Stimulated activated naive CD8-positive, alpha-beta T cell treated with anti-CD3 and anti-CD28 coated beads, Interleukin-15, amount 100 ng/mL, for 72 hours (primary cell): Measurements from ENCODE around the gene INCENP.

ENCODE experiments used
- ATAC-seq: fragments of 150-1000 bp; cut with Tn5 transposase; 2 replicates; pipeline ENCODE4 v1.10.0; 2021; ENCODE audit warnings: mild to moderate bottlenecking, moderate library complexity
- DNase-seq, 2 donors: peaks; one replicate each; pipeline ENCODE4 v3.0.0; 2021 to 2022
- H3K27ac Mint-ChIP-seq, 2 donors: one replicate each; pipeline ENCODE4 v1.8.0; 2022; ENCODE audit warnings: mild to moderate bottlenecking in 2 of 2, mixed read lengths in 2 of 2, moderate library complexity in 2 of 2
- H3K27me3 Mint-ChIP-seq: one replicate; pipeline ENCODE4 v1.8.0; 2022; ENCODE audit warnings: mixed read lengths
- H3K4me1 Mint-ChIP-seq: one replicate; pipeline ENCODE4 v1.8.0; 2022; ENCODE audit warnings: mild to moderate bottlenecking, mixed read lengths
- H3K4me3 Mint-ChIP-seq, 2 donors: one replicate each; pipeline ENCODE4 v1.8.0; 2022; ENCODE audit warnings: mild to moderate bottlenecking in 2 of 2, mixed read lengths in 2 of 2, moderate library complexity in 1 of 2
- H3K9me3 Mint-ChIP-seq, 2 donors: one replicate each; pipeline ENCODE4 v1.8.0; 2022; ENCODE audit warnings: mixed read lengths in 2 of 2

The INCENP gene

GRCh38 chr11:62131170-62131464 lies 7.3 kb downstream of the INCENP start:
- Mint-ChIP-seq H3K27me3 (no peaks in the 10 kb centered on the region), H3K27ac (no peak overlapping the region), H3K4me1 (peaks cover 51% of the 10 kb centered on the region), H3K9me3 (no peaks in the 10 kb centered on the region), H3K4me3 (no peak overlapping the region)
- no peak for ATAC-seq
- DNase-seq, result no peak

GRCh38 chr11:62132191-62132590 lies 8.4 kb downstream of the INCENP start:
- H3K9me3 Mint-ChIP-seq, result no peaks in the 10 kb centered on the region
- H3K4me1 Mint-ChIP-seq, result peaks cover 48% of the 10 kb centered on the region
- no peak overlapping the region for H3K4me3 Mint-ChIP-seq
- ATAC-seq (no peak), DNase-seq (no peak)
- H3K27me3 Mint-ChIP-seq, result no peaks in the 10 kb centered on the region
- no peak overlapping the region for H3K27ac Mint-ChIP-seq

- H3K4me3 Mint-ChIP-seq, result no peak overlapping the region
- no peak for ATAC-seq
- H3K4me1 Mint-ChIP-seq, result peaks cover 42% of the 10 kb centered on the region
- H3K9me3 Mint-ChIP-seq, result no peaks in the 10 kb centered on the region
- H3K27me3 Mint-ChIP-seq, result no peaks in the 10 kb centered on the region
- no peak for DNase-seq
- H3K27ac Mint-ChIP-seq, result peak overlapping the region; percentile 59 to 86
Measured at GRCh38 chr11:62132689-62133293, 9.0 kb downstream of the INCENP start.

- Mint-ChIP-seq H3K4me3 (no peak overlapping the region), H3K27me3 (no peaks in the 10 kb centered on the region), H3K9me3 (no peaks in the 10 kb centered on the region), H3K4me1 (peaks cover 37% of the 10 kb centered on the region), H3K27ac (peak overlapping the region in 1 of 2 donors; percentile 86)
- DNase-seq (no peak), ATAC-seq (no peak)
Measured at GRCh38 chr11:62133328-62134065, 9.7 kb downstream of the INCENP start.

- ATAC-seq (no peak), DNase-seq (no peak)
- Mint-ChIP-seq H3K4me1 (peaks cover 16% of the 10 kb centered on the region), H3K27me3 (no peaks in the 10 kb centered on the region), H3K9me3 (no peaks in the 10 kb centered on the region), H3K27ac (no peak overlapping the region), H3K4me3 (no peak overlapping the region)
Measured at GRCh38 chr11:62137276-62137861, 13.6 kb downstream of the INCENP start.

GRCh38 chr11:62137881-62138629 lies 14.2 kb downstream of the INCENP start:
- no peaks in the 10 kb centered on the region for H3K9me3 Mint-ChIP-seq
- no peak overlapping the region for H3K4me3 Mint-ChIP-seq
- peak overlapping the region in 1 of 2 donors; percentile 59 for H3K27ac Mint-ChIP-seq
- no peak for DNase-seq
- H3K4me1 Mint-ChIP-seq, result peaks cover 9% of the 10 kb centered on the region
- ATAC-seq, result no peak
- no peaks in the 10 kb centered on the region for H3K27me3 Mint-ChIP-seq

GRCh38 chr11:62138630-62139425 lies 15.0 kb downstream of the INCENP start:
- Mint-ChIP-seq H3K4me3 (no peak overlapping the region), H3K4me1 (peaks cover 2% of the 10 kb centered on the region), H3K27me3 (no peaks in the 10 kb centered on the region), H3K9me3 (no peaks in the 10 kb centered on the region), H3K27ac (peak overlapping the region in 1 of 2 donors; percentile 59)
- DNase-seq (no peak), ATAC-seq (no peak)

- Mint-ChIP-seq H3K4me1 (no peaks in the 10 kb centered on the region), H3K9me3 (no peaks in the 10 kb centered on the region), H3K27me3 (no peaks in the 10 kb centered on the region), H3K4me3 (no peak overlapping the region), H3K27ac (peak overlapping the region in 1 of 2 donors; percentile 22)
- ATAC-seq (no peak), DNase-seq (no peak)
Measured at GRCh38 chr11:62139526-62140303, 15.9 kb downstream of the INCENP start.

- Mint-ChIP-seq H3K4me1 (no peaks in the 10 kb centered on the region), H3K27me3 (no peaks in the 10 kb centered on the region), H3K9me3 (no peaks in the 10 kb centered on the region), H3K4me3 (no peak overlapping the region), H3K27ac (peak overlapping the region in 1 of 2 donors; percentile 22)
- DNase-seq, result no peak
- ATAC-seq, result no peak
Measured at GRCh38 chr11:62140304-62141110, 16.7 kb downstream of the INCENP start.

GRCh38 chr11:62141111-62142042 lies 17.6 kb downstream of the INCENP start:
- H3K27ac Mint-ChIP-seq, result peak overlapping the region in 1 of 2 donors; percentile 3
- H3K27me3 Mint-ChIP-seq, result no peaks in the 10 kb centered on the region
- H3K4me3 Mint-ChIP-seq, result no peak overlapping the region

GRCh38 chr11:62142043-62142375 lies 18.2 kb downstream of the INCENP start:
- no peaks in the 10 kb centered on the region for H3K27me3 Mint-ChIP-seq
- ATAC-seq (no peak), DNase-seq (no peak)
- H3K4me1 Mint-ChIP-seq, result no peaks in the 10 kb centered on the region
- no peak overlapping the region for H3K4me3 Mint-ChIP-seq
- H3K9me3 Mint-ChIP-seq, result no peaks in the 10 kb centered on the region
- no peak overlapping the region for H3K27ac Mint-ChIP-seq

More at GRCh38 chr11:62141111-62142042, 17.6 kb downstream of the INCENP start:
- H3K4me1 Mint-ChIP-seq, result no peaks in the 10 kb centered on the region
- ATAC-seq, result no peak
- H3K9me3 Mint-ChIP-seq, result no peaks in the 10 kb centered on the region
- DNase-seq, result no peak

GRCh38 chr11:62142921-62143320 lies 19.1 kb downstream of the INCENP start:
- no peak for ATAC-seq
- no peak for DNase-seq
- H3K27ac Mint-ChIP-seq, result no peak overlapping the region
- H3K9me3 Mint-ChIP-seq, result no peaks in the 10 kb centered on the region
- H3K4me3 Mint-ChIP-seq, result no peak overlapping the region
- no peaks in the 10 kb centered on the region for H3K4me1 Mint-ChIP-seq
- H3K27me3 Mint-ChIP-seq, result no peaks in the 10 kb centered on the region

GRCh38 chr11:62143727-62144126 lies 19.9 kb downstream of the INCENP start:
- DNase-seq (no peak), ATAC-seq (no peak)
- Mint-ChIP-seq H3K27me3 (no peaks in the 10 kb centered on the region), H3K27ac (no peak overlapping the region), H3K4me1 (no peaks in the 10 kb centered on the region), H3K9me3 (no peaks in the 10 kb centered on the region), H3K4me3 (no peak overlapping the region)
